OCI-LY7 (cell line): Measurements from ENCODE around the gene MNS1.

ENCODE experiments used
- EZH2phosphoT487 ChIP-seq: fragments of 200-600 bp; sonication (generic); IDR thresholded peaks from 2 replicates; pipeline ENCODE4 v1.6.1; 2018; ENCODE audit warnings: low read depth, borderline replicate concordance, mild to moderate bottlenecking, mixed run types, antibody characterized with exemption, low read length, moderate library complexity, mixed read lengths
- TF ChIP-seq, protein P1 (sequence below): fragments of 200-600 bp; sonication (generic); conservative IDR thresholded peaks from 2 replicates; pipeline ENCODE4 v1.5.1; 2014; ENCODE audit warnings: mild to moderate bottlenecking, antibody characterized with exemption, low read length, moderate library complexity, mixed read lengths

- TF ChIP-seq, protein P1, sequence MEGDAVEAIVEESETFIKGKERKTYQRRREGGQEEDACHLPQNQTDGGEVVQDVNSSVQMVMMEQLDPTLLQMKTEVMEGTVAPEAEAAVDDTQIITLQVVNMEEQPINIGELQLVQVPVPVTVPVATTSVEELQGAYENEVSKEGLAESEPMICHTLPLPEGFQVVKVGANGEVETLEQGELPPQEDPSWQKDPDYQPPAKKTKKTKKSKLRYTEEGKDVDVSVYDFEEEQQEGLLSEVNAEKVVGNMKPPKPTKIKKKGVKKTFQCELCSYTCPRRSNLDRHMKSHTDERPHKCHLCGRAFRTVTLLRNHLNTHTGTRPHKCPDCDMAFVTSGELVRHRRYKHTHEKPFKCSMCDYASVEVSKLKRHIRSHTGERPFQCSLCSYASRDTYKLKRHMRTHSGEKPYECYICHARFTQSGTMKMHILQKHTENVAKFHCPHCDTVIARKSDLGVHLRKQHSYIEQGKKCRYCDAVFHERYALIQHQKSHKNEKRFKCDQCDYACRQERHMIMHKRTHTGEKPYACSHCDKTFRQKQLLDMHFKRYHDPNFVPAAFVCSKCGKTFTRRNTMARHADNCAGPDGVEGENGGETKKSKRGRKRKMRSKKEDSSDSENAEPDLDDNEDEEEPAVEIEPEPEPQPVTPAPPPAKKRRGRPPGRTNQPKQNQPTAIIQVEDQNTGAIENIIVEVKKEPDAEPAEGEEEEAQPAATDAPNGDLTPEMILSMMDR, result no peak
- TF ChIP-seq EZH2phosphoT487, result no peak
Measured at GRCh38 chr15:56432304-56432703, 32.6 kb downstream of the MNS1 start.
